K562 (cell line): Measurements from ENCODE around the gene KRT28. TPM values are rescaled to one million over a fixed set of nuclear protein-coding genes. Genes with fewer than 3 reads are reported as not detected.
A peak's percentile ranks its signal among the peaks of the same experiment; 100 is the strongest.

Source experiments
- ATAC-seq: fragments of 200-7000 bp; cut with Tn5 transposase; 3 replicates; pipeline ENCODE4 v1.9.1; 2020; ENCODE audit warnings: moderate library complexity
- BruUV-seq: library from RNA; stranded (reverse); fragments of 400-500 nt; replicated peaks from 2 replicates; lab custom pipeline; 2021; lab: Mats Ljungman, UMichigan
- CTCF ChIA-PET: fragments of 300-600 bp; formaldehyde crosslinking; extraction: SDS; loops from one replicate; lab custom pipeline; 2021; ENCODE audit warnings: low intra/inter-chr PET ratio; lab: Yijun Ruan, JAX
- POLR2A ChIA-PET: fragments of 300-600, 350-650 bp; sonication (Branson Sonifier 250); formaldehyde crosslinking; extraction: SDS; loops from one replicate; lab custom pipeline; 2021; ENCODE audit warnings: antibody characterized with exemption, inconsistent platforms; lab: Yijun Ruan, JAX
- DNase-seq, 4 experiments: peaks; one replicate each; pipeline versions ENCODE4 v3.0.0 to v3.0.0-alpha.2; 2011 to 2018; ENCODE audit warnings: low spot score in 3 of 4, mixed read lengths in 3 of 4; ENCODE audit errors: extremely low read depth in 1 of 4
- FAIRE-seq: peaks from 2 replicates; lab custom pipeline; 2011; peaks lifted over from hg19 to GRCh38; lab: Jason Lieb, UNC
- H2AFZ ChIP-seq: 2 replicates; pipeline ENCODE4 v1.6.0; 2011; ENCODE audit warnings: low read depth, low read length, control low read depth, inconsistent platforms
- H3K27ac ChIP-seq: fragments of 200-600 bp; 3 replicates; pipeline ENCODE4 v1.8.0; 2011; ENCODE audit warnings: low read depth, mild to moderate bottlenecking, control low read depth, inconsistent platforms, low read length, moderate library complexity, mixed read lengths; ENCODE audit errors: extremely low read depth
- H3K27me3 ChIP-seq, 2 experiments: fragments of 300-600 bp in 1 of 2; 2 replicates in 1 of 2; 3 replicates in 1 of 2; pipeline versions ENCODE4 v1.6.0 to v1.8.0; 2011; ENCODE audit warnings: inconsistent platforms in 2 of 2, low read length in 2 of 2, mild to moderate bottlenecking in 1 of 2, mixed read lengths in 1 of 2, moderate library complexity in 1 of 2; ENCODE audit not compliant: control insufficient read depth in 2 of 2, insufficient read depth in 2 of 2
- H3K36me3 ChIP-seq: fragments of 300-600 bp; 3 replicates; pipeline ENCODE4 v1.8.0; 2011; ENCODE audit warnings: mild to moderate bottlenecking, low read length, inconsistent platforms; ENCODE audit not compliant: control insufficient read depth, insufficient read depth
- H3K4me1 ChIP-seq, 2 experiments: fragments of 200-600 bp in 1 of 2; replicated peaks in 1 of 2; 2 replicates in 1 of 2; 3 replicates in 1 of 2; pipeline versions ENCODE4 v1.5.1 to v1.8.0; 2011; ENCODE audit warnings: inconsistent platforms in 2 of 2, low read length in 2 of 2, mild to moderate bottlenecking in 1 of 2, mixed read lengths in 1 of 2, moderate library complexity in 1 of 2; ENCODE audit not compliant: control insufficient read depth in 2 of 2, insufficient read depth in 2 of 2
- H3K4me2 ChIP-seq: 2 replicates; pipeline ENCODE4 v1.6.1; 2011; ENCODE audit warnings: low read length, control low read depth, inconsistent platforms, mixed read lengths; ENCODE audit not compliant: insufficient read depth
- H3K4me3 ChIP-seq: fragments of 200-600 bp; sonication (generic), shearing (Covaris generic); 2 replicates; pipeline ENCODE4 v1.5.1; 2016; ENCODE audit warnings: control low read depth, inconsistent platforms
- H3K79me2 ChIP-seq: fragments of 200-600 bp; 3 replicates; pipeline ENCODE4 v1.8.0; 2011; ENCODE audit warnings: low read length, inconsistent platforms; ENCODE audit not compliant: control insufficient read depth, insufficient read depth
- H3K9ac ChIP-seq, 2 experiments: 2 replicates each; pipeline versions ENCODE4 v1.6.0 to v1.6.1; 2011; ENCODE audit warnings: low read depth in 2 of 2, low read length in 2 of 2, control low read depth in 1 of 2, inconsistent platforms in 1 of 2, mild to moderate bottlenecking in 1 of 2, mixed read lengths in 1 of 2; ENCODE audit not compliant: insufficient read depth in 1 of 2
- H3K9me1 ChIP-seq: one replicate; pipeline ENCODE4 v1.6.0; 2011; ENCODE audit warnings: inconsistent platforms, mild to moderate bottlenecking, low read length, moderate library complexity; ENCODE audit not compliant: control insufficient read depth, insufficient read depth
- H3K9me3 ChIP-seq: replicated peaks from 2 replicates; pipeline ENCODE4 v1.5.1; 2011; ENCODE audit warnings: low read depth, low read length, inconsistent platforms; ENCODE audit not compliant: control insufficient read depth, insufficient read depth
- H4K20me1 ChIP-seq: replicated peaks from 2 replicates; pipeline ENCODE4 v1.6.1; 2011; ENCODE audit warnings: low read length, inconsistent platforms, mixed read lengths; ENCODE audit not compliant: control insufficient read depth, insufficient read depth
- CBX5 ChIP-seq: IDR thresholded peaks from 2 replicates; pipeline ENCODE4 v1.6.1; 2014; ENCODE audit warnings: low read depth, borderline replicate concordance
- CC2D1A ChIP-seq: fragments of 450-650 bp; IDR thresholded peaks from 2 replicates; pipeline ENCODE4 v1.6.1; 2017; ENCODE audit warnings: mild to moderate bottlenecking
- EP300 ChIP-seq: IDR thresholded peaks from 2 replicates; pipeline ENCODE4 v1.6.1; 2012; ENCODE audit warnings: low read length, improper control_type of control experiment
- FOSL1 ChIP-seq: fragments of 200-800 bp; sonication (Bioruptor generic); conservative IDR thresholded peaks from 2 replicates; pipeline ENCODE4 v1.6.1; 2016; ENCODE audit warnings: missing genetic modification characterization, missing compliant biosample characterization
- FOXM1 ChIP-seq, 2 experiments: fragments of 450-650 bp in 1 of 2; sonication (generic) in 1 of 2; formaldehyde crosslinking in 1 of 2; IDR thresholded peaks; 2 replicates each; pipeline versions ENCODE4 v1.6.1 to v1.9.0; 2017 to 2022; ENCODE audit warnings: low read depth in 2 of 2, mild to moderate bottlenecking in 2 of 2, missing genetic modification reagents in 1 of 2, moderate library complexity in 1 of 2
- HDAC2 ChIP-seq: fragments of 450-650 bp; IDR thresholded peaks from 2 replicates; pipeline ENCODE4 v1.6.1; 2016; ENCODE audit warnings: mild to moderate bottlenecking
- HNRNPUL1 ChIP-seq: fragments of 200-400 bp; formaldehyde crosslinking; IDR thresholded peaks from 2 replicates; pipeline ENCODE4 v1.6.1; 2017; ENCODE audit warnings: low read length
- MAFG ChIP-seq: fragments of 450-650 bp; conservative IDR thresholded peaks from 2 replicates; pipeline ENCODE4 v1.6.1; 2016; ENCODE audit warnings: missing genetic modification characterization, missing compliant biosample characterization
- MTA2 ChIP-seq: fragments of 450-650 bp; IDR thresholded peaks from 2 replicates; pipeline ENCODE4 v1.6.1; 2016; ENCODE audit warnings: low read depth
- NCOA1 ChIP-seq: fragments of 450-650 bp; IDR thresholded peaks from 2 replicates; pipeline ENCODE4 v1.6.1; 2016; ENCODE audit warnings: low read depth
- NCOA2 ChIP-seq, 2 experiments: fragments of 450-650 bp; IDR thresholded peaks; 2 replicates each; pipeline ENCODE4 v1.6.1; 2018; ENCODE audit warnings: mild to moderate bottlenecking in 2 of 2, moderate library complexity in 1 of 2; ENCODE audit not compliant: partially characterized antibody in 2 of 2
- PBX2 ChIP-seq, 2 experiments: IDR thresholded peaks in 1 of 2; conservative IDR thresholded peaks in 1 of 2; 2 replicates each; pipeline ENCODE4 v1.6.1; 2016; ENCODE audit warnings: low read depth in 2 of 2, mild to moderate bottlenecking in 1 of 2, missing compliant biosample characterization in 1 of 2, missing genetic modification characterization in 1 of 2, moderate library complexity in 1 of 2
- SAP30 ChIP-seq: fragments of 200-600 bp; sonication (generic); IDR thresholded peaks from 2 replicates; pipeline ENCODE4 v1.6.1; 2012; ENCODE audit warnings: borderline replicate concordance, low read depth, mild to moderate bottlenecking, moderate library complexity, low read length, control low read depth, inconsistent platforms; ENCODE audit not compliant: insufficient read depth, poor library complexity, severe bottlenecking
- SETDB1 ChIP-seq: IDR thresholded peaks from one replicate; pipeline ENCODE4 v1.6.1; 2012; ENCODE audit warnings: low read length, control low read depth, inconsistent platforms
- SMAD3 ChIP-seq: fragments of 450-650 bp; formaldehyde crosslinking; conservative IDR thresholded peaks from 2 replicates; pipeline ENCODE4 v1.4.0; 2020; ENCODE audit warnings: mild to moderate bottlenecking
- TAF9B ChIP-seq: fragments of 450-650 bp; IDR thresholded peaks from 2 replicates; pipeline ENCODE4 v1.6.1; 2018; ENCODE audit warnings: mild to moderate bottlenecking; ENCODE audit not compliant: partially characterized antibody
- TBL1XR1 ChIP-seq, 2 experiments: IDR thresholded peaks; 2 replicates each; pipeline ENCODE4 v1.6.1; 2012; ENCODE audit warnings: improper control_type of control experiment in 2 of 2, low read length in 2 of 2, mild to moderate bottlenecking in 1 of 2
- ZC3H4 ChIP-seq: sonication (generic); formaldehyde crosslinking; IDR thresholded peaks from 2 replicates; pipeline ENCODE4 v1.9.0; 2021; ENCODE audit warnings: missing genetic modification reagents, borderline replicate concordance
- WGBS: fragments of 100-300 bp; shearing (Covaris generic); methylation state at CpG from one replicate; pipeline ENCODE4 v1.1.6; 2016; ENCODE audit warnings: low coverage, mixed read lengths; ENCODE audit not compliant: insufficient coverage; ENCODE audit errors: missing lambda C conversion rate; 5-methylcytosine and 5-hydroxymethylcytosine counted together
- in situ Hi-C: fragments of 300-500 bp; cut with MboI; formaldehyde crosslinking; loops from 4 replicates; pipeline ENCODE4 v1.15.0; 2018; ENCODE audit warnings: inconsistent platforms, mixed read lengths
- intact Hi-C: fragments of 100-400 bp; cut with micrococcal nuclease; formaldehyde crosslinking; loops from 2 replicates; pipeline ENCODE4 v1.14.2; 2022
- polyA plus RNA-seq, 8 experiments: library from polyadenylated mRNA; depleted of rRNA in 4 of 8; stranded (reverse) in 5 of 8; unstranded in 3 of 8; fragments of >200 nt; fragmentation: Nextera tagmentation in 2 of 8; fragmentation: Illumina TruSeq in 1 of 8; extraction: Ambion mirVana in 2 of 8; extraction: Trizol in 1 of 8; gene quantifications; 2 replicates each; pipeline versions ENCODE4 v1.2.1 to v1.2.3, GENCODE V29; 2011 to 2014; ENCODE audit warnings: inconsistent platforms in 1 of 8, missing spikeins in 1 of 8
- total RNA-seq, 7 experiments: library from RNA; depleted of rRNA in 6 of 7; stranded (reverse); fragments of >200 nt in 6 of 7; fragmentation: Illumina TruSeq in 2 of 7; extraction: Trizol in 2 of 7; gene quantifications; 2 replicates each; pipeline versions ENCODE4 v1.2.1 to v1.2.3, GENCODE V29; 2011 to 2021; ENCODE audit warnings: low replicate concordance in 1 of 7
- TF ChIP-seq, protein P1 (sequence below): fragments of 200-800 bp; sonication (Bioruptor generic); IDR thresholded peaks from 2 replicates; pipeline ENCODE4 v1.6.1; 2017; ENCODE audit warnings: missing genetic modification characterization, missing compliant biosample characterization

The KRT28 gene
- total and polyA plus RNA-seq, 9 of the 15 experiments (the other 6 are each of a cell fraction or from before 2014, with no cell fraction given), result not detected

DNA sequence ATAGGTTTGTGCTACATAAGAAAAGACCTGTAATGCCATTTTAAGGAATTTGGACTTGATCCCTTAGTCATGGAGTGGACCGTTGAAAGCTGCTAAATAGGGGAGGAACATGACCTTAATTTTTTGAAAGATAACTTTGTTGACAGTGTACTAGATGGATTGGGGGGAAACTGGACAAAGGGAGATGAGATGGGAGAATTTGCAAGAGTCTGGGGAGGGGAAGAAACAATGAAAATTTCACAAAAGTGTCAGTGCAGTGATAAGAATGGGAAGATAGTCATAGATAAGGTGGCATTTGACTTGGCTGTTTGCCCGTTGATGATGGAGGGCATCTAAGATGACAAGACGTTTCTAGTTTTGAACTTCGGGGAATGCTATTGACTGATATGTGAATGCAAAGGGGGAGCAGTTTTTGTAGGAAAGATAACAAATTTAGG is 44.9 kb upstream of the KRT28 start:
- WGBS, result 4% methylated on average over 4 of the region's 4 CpGs
- BruUV-seq, result no TSS peak
- peak; percentile 32 to 54 (median 45) for DNase-seq
- TF ChIP-seq SAP30 (no peak), MAFG (peak; percentile 48), TAF9B (no peak), NCOA1 (peak; percentile 59; the same call in 1 of the 2 replicates), FOSL1 (0 out of 2 replicates have a peak, but pooled peaks have one; percentile 33), TBL1XR1 (IDR thresholded peaks at IDR 0.05; ENCODE audit: low read length in 2 of 2) (0 out of 4 replicates have a peak, but pooled peaks of 1 of the 2 experiments have one; percentile 18), CC2D1A (0 out of 2 replicates have a peak, but pooled peaks have one; percentile 29), HDAC2 (peak; percentile 50; the same call in 1 of the 2 replicates), MTA2 (peak; percentile 24; the same call in 1 of the 2 replicates), SETDB1 (no peak), CBX5 (no peak), FOXM1 (IDR thresholded peaks at IDR 0.05; ENCODE audit: low read depth) (peak; percentile 96), FOXM1 (CRISPR knock-in tag; IDR thresholded peaks at IDR 0.05; ENCODE audit: low read depth) (no peak), EP300 (peak; percentile 82), SMAD3 (CRISPR knock-in tag) (no peak), HNRNPUL1 (no peak), NCOA2 (IDR thresholded peaks at IDR 0.05; ENCODE audit: partially characterized antibody in 2 of 2) (peak in 1 of 2 experiments; percentile 79), PBX2 (CRISPR knock-in tag; IDR thresholded peaks at IDR 0.05; ENCODE audit: low read depth) (no peak), PBX2 (tag; conservative IDR thresholded peaks at IDR 0.05; ENCODE audit: low read depth) (peak; percentile 71), ZC3H4 (CRISPR knock-in tag) (no peak)
- TF ChIP-seq, protein P1, sequence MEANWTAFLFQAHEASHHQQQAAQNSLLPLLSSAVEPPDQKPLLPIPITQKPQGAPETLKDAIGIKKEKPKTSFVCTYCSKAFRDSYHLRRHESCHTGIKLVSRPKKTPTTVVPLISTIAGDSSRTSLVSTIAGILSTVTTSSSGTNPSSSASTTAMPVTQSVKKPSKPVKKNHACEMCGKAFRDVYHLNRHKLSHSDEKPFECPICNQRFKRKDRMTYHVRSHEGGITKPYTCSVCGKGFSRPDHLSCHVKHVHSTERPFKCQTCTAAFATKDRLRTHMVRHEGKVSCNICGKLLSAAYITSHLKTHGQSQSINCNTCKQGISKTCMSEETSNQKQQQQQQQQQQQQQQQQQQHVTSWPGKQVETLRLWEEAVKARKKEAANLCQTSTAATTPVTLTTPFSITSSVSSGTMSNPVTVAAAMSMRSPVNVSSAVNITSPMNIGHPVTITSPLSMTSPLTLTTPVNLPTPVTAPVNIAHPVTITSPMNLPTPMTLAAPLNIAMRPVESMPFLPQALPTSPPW (CRISPR knock-in tag), result peak; percentile 56

More for the DNA sequence above, 44.9 kb upstream of the KRT28 start:
- CTCF ChIA-PET, result no interaction called here
- H3K4me1 ChIP-seq, result peaks cover 12 to 38% of the 10 kb centered on the region in 2 experiments
- no peaks in the 10 kb centered on the region for H3K27me3 ChIP-seq
- no peaks in the 10 kb centered on the region for H3K79me2 ChIP-seq
- intact Hi-C loops (no loop called here), in situ Hi-C loops (no loop called here)
- POLR2A ChIA-PET, result interaction anchor here (0.7 to 1.6 kb wide), 5 partner anchors 10 to 302 kb away, joined by 3 to 5 read pairs (median 4); no protein-coding TSS in a partner anchor
- H3K9ac ChIP-seq, result no peak overlapping the region; a peak in 1 of 4 replicates
- H3K9me1 ChIP-seq, result peaks cover 2% of the 10 kb centered on the region
- H3K9me3 ChIP-seq, result no peaks in the 10 kb centered on the region
- FAIRE-seq (no peak), ATAC-seq (peak; percentile 48; the same call in 2 of the 3 replicates)
- no peaks in the 10 kb centered on the region for H3K36me3 ChIP-seq
- peak overlapping the region; percentile 28; the same call in 1 of the 2 replicates for H3K4me2 ChIP-seq
- no peaks in the 10 kb centered on the region for H4K20me1 ChIP-seq
- no peak overlapping the region for H3K4me3 ChIP-seq
- H2AFZ ChIP-seq, result peak overlapping the region; percentile 65
- peak overlapping the region; percentile 37 for H3K27ac ChIP-seq
